Germinal center (tissue), 1 donor: ENCODE data around the gene LAMA2.
"Not testable (repeated sequence)": the region's sequence is repeated elsewhere in the genome, so short reads cannot be mapped to it uniquely, and the experiment has no call there.

Experiments
- DNase-seq: peaks from one replicate; pipeline ENCODE4 v3.0.0; 2012; ENCODE audit warnings: mixed read lengths, low spot score

Gene LAMA2

DNA sequence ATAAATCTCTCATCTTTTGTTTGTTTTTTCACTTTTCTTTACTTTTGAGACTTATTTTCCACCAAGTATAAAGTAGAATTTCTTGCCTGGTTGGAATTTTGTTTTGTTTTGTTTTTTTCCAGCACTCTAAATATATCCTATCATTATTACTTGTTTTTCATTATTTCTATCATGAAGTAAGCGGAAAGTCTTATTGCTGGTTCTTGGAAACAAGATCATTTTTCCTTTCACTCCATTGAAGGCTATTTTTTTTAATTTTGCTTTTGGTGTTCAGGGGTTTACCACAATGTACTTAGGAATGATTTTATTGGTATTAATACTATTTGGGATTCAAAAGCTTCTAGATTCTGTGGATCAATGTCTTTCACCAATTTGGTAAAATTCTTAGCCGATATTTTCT, 190.1 kb downstream of the LAMA2 start:
- no peak for DNase-seq

DNA sequence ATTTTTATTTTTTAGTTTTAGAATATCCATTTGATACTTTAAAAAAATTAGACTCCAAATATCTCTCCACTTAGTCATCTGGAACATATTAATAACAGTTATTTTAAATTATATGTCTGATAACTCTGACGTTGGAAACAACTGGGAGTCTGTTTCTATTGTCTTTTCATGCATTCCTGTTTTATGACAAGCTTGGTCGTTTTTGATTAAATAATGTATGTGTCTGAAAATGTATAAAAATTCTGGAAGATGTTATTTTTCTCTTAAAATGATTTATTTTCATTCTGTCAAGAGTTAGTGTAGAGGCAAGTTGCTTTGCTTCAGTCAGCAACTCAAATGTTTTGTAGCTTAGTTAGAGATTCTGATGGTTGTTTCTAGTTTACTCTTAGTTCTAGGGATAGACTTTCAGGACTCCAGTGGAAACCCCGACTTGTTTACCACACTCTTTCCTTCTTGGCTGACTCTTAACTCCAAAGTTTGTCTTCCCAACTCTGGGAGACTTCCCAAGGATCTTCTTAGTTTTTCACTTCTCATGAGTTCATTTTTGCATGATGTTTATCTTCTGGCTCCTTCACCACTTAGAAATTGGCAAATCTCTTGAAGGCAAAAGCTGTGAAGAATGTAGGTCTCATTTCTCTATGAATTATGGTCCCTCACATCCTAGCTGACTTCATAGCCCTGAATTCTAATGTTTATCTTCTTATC, 190.9 kb downstream of the LAMA2 start:
- DNase-seq: no peak

DNA sequence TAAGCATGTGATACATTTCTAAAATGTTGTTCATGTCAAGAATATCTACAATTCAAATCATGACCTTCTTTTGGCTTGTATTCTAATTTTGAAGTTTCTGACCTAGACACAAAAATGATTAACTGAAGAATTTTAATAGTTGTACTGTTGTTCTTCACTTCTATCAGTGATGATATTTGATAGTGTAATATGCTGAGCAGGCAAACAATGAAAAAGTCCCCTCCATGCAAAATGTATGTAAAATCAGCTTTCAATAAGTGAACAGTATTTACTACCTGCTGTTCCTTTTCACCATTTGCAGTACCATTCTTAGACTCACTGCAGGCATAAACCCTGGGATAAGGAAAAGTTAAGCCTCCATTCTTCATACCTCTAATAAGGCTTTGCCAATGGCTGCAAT, 201.5 kb downstream of the LAMA2 start:
- no peak for DNase-seq

DNA sequence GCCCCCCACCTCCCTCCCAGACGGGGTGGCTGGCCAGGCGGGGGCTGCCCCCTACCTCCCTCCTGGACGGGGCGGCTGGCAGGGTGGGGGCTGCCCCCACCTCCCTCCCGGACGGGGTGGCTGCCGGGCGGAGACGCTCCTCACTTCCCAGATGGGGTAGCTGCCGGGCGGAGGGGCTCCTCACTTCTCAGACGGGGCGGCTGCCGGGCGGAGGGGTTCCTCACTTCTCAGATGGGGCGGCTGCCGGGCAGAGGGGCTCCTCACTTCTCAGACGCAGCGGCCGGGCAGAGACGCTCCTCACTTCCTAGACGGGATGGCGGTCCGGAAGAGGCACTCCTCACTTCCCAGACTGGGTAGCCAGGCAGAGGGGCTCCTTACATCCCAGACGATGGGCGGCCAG, 205.5 kb downstream of the LAMA2 start:
- DNase-seq: not testable (repeated sequence)

DNA sequence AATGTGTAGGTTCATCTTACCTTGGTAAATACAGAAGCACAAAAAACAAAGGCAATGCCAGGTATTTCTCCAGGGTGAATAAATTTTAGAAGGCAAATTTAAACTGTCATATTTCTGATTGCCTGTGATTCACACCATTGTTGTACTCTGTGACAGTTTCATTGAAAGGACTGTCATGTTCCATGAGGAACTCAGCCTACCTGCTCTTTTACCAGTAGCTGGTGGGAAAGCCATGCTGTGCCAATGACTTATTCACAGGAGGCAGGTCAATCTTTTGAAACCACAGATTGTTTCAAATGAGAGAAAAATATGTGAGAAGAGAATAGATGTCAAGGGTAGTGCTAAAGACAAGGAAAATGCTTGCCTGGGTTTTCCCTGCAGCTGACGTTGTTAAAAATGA, 206.4 kb downstream of the LAMA2 start:
- no peak for DNase-seq

DNA sequence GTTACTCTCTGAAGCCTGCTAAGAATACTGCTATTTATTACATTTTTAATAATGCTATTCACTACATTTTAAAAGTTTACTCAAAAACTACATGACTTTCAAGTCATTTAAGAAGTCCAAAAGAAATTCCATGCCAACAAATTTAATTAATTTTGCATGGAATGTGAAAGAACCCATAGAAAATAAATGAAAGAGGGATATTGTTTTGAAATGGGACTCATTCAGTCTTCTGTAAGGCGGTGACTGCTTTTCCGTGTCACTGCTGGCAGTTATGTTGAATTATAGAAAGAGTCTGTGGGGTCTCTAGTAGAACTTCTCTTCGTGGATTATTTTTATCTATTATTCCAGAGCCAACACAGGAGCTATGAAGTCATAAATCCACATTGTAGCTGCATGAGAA, 211.2 kb downstream of the LAMA2 start:
- no peak for DNase-seq

DNA sequence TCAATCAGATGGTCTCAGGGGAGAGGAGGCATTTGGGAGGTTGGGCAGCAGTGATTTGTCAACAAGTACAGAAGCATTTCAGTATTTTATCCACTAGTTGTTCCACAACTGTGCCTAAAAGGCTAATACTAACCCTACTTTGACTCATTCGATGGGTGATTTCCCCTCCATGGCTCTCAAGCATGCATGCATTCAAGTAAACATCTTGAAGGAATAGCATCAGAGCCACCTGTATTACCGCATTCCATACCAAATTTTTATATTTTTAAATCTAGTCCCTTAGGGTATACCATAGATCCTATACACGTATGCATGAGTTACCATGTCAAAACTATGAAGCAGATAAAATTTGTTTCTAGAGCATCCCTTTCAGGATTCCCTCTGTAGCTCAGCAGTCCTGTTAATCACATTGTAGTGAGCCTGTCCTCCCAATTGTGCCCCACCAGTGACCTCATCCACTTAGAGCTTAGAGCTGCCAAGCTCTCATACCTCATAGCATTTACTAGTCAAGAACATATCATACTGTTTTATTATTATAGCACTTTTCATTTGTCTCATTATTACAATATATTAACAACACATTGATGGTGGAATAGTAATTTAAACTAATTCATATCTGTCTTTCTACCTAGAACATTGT, 213.8 kb downstream of the LAMA2 start:
- no peak for DNase-seq

DNA sequence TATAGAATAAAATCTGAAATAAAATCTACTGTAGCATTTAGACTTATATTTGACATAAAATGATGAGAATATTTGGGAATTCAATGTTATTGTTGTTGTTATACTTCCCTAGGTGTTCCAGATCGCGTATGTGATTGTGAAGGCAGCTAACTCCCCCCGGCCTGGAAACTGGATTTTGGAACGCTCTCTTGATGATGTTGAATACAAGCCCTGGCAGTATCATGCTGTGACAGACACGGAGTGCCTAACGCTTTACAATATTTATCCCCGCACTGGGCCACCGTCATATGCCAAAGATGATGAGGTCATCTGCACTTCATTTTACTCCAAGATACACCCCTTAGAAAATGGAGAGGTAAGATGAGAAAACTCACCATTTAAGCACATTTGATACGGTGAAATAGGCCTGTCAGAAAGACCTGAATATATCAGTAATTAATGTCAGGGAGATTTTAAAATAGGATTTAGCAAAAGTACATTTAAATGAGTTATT, 215.2 kb downstream of the LAMA2 start:
- no peak for DNase-seq

DNA sequence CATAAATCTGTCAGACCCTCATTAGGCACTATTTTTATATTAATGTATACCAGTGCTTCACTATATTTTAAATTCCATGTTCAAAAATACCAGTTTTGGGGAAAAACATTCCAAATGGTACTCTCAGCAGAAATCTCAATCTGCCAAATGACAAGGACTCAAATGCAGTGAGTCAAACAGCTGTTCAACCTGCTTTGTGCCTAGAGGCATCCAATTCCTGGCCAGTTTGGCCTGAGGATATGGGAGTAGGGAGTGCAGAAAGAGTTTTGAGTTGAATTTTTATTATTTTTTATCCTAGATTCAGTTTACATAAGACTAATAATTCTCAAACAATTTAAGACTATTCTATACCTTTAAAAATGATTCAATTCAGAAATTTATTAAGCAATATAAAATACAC, 216.8 kb downstream of the LAMA2 start:
- no peak for DNase-seq

DNA sequence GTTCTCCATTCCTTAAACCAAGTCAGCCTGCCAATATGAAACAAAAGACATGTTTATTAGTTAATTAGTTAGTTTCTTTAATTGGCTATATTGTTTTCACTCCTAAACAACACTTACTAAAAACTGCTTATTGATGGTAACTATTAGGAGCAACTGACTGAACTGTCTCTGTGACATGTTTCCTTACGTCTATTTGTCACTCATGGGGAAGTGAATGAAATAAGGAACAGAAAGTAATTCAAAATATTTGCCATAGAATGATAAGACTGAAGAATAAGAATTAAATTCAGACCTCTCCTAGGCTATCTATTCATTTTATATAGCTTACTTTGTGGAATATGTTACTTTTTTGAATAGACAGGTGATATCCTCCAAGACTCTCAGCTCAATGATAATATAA, 217.2 kb downstream of the LAMA2 start:
- no peak for DNase-seq

DNA sequence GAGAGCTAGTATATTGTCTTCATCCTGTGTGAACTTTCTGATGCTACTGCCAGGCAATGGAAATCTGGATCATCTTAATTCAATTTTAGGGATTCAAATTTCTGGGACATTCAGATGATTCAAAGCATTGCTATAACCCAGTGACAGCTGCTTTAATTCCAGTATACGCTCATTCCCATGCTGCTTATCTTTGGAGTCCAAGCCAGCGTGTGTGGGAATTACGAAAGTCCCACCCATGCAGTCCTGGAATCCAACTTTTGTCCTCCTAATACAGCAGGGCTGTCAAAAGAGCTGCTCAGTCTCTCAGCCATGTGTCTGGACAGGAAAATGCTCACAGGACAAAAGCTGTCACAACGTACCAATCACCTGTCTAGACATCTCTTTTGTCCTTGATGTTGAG, 219.8 kb downstream of the LAMA2 start:
- DNase-seq: no peak

DNA sequence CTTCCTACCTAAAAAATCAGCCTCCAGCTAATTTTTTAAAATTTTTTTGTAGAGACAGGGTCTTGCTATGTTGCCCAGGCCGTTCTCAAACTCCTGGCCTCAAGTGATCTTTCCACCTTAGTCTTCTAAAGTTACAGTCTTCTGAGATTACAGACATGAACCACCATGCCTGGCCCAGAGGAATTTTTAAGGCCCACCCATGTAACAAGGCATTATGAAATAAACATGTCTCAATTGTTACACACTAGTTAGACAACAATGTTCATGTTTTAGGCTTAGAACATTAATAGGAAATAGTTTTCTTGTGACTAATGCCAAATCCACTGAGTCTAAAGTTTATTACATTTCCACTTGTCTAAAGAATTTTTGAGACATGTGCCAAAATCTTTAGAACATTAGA, 221.2 kb downstream of the LAMA2 start:
- DNase-seq: no peak

DNA sequence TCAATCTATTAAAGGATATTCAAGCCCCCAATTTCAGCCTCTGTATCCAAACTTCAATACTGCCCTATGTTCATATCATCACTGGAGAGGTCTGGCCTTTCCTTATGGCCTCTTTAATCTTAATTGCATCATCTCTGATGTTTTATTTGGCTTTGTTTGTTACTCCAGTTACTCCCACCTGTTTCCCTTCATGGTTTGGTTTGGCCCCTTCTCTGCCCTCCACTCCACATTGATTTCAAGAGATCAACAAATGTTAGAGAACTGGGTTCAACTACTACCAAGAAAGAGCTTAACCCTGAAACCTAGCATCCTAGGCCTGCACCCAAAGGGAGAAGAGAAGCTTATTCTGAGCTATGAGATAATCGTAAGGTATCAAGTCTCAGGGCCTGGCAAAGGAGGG, 221.6 kb downstream of the LAMA2 start:
- no peak for DNase-seq

DNA sequence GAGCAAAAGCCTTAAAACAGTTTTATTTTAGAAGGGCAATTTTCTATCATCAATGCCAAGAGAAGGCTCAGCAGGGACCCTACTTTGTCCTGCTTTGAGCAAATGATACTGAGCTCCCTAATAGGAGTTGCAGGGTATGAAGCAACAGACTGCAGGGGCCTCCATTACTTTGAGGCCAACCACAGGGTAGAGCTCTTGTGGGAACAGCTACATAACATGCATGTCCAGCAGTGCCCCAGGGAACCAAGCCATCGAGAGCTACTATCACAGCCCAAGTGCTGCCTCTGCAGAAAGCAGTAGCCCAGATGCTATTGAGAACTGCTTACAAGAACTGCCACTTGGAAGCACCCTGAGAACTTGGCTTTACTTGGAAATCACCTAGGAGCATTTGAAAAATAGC, 222.1 kb downstream of the LAMA2 start:
- DNase-seq: no peak

DNA sequence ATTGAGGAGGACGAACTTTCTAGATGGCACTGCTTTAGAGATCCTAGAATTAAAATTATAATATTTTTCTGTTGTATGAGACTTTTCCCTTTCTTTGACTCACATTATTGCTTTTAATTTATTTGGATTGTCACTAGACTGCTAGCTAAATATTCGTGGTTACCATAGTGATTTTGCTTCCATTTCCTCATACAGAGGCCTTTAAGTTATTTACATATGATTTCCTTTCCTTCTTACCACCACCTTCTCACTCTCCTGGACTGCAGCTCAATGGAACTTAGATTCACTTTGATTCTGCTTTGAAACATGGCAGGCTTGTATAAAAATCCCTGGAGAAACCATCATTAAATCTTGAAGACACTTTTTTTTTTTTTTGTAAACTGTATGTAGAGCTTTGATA, 222.9 kb downstream of the LAMA2 start:
- peak; percentile 3 for DNase-seq

DNA sequence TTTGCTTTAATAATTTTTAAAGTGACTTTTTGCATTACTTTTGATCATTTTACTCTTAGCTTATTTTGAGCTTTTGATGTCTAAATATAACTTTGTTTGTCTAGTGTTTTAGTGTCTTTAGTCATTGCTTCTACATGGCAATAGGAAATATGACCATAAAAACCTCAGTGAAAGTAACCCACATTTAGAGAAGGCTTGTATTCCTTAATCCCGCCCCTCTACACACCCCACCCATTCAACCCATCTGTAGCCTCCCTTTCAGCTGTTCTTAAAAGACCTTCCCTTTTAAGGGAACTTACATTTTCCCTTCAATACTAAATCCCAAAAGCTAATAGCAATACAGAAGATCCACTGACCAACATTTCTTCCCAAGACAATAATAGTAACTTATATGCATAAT, 225.4 kb downstream of the LAMA2 start:
- DNase-seq: no peak

DNA sequence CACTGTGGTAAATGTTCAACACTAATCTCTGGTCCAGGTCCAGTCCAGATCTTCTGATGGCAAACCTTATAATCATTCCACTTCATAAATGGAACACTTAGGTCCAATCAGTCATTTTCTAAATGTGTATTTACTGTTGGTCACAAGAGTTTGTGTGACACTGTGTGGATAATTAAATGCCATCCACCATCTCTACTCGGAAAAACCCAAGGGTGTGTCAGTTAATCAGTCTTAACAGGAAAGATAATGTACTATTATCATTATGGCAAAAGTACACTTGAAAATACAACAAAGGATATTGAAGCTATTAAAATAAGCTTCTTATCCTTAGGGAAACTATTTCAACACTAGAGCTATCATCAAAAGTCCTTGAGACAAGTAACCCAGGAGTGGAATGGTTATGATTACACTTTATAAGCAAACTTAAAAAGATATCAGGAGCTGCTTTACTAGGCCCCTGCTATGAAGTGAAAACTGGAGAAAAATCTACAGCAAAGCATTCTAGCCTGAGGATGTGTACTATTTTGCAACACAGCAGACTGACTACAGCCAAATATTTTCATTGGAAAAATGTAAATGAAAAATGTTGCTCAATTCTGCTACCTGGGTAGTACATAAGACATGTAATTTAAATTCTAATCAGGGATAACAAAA, 227.9 kb downstream of the LAMA2 start:
- no peak for DNase-seq

DNA sequence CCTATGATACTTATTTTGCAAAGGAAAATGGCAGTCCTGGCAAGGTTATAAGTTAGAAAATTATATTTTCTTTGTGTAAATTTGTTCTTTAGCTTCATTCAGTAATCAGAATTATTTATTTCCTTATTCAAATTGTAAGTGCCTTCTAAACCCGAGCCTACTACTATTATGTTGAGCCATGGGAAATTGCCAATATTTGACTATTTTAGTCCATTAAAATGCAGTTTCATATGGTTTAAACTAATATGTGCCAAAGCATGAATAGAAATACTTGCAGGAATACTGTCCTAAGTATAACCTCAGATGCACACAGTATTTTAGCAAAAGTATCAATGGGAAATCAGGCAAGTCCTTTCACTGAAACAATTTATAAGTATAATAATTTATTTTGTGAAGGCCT, 228.4 kb downstream of the LAMA2 start:
- DNase-seq: no peak

DNA sequence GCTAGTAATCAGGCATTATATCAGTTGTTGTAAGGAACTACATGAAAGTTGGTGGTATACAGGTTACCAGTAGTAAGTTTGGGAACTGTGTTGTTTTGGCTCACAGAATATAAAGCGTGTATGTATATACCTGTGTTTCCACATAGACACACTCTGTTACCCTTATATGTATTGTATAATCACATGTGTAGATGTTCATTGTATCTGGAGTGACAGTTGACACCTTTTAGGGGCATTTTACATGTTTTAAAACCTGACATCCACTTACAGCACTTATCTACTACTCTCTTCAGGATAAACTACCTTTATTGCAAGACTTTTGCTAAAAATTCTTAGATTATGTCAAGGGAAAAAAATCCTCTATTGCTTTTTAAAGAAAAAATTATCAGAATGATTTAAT, 228.9 kb downstream of the LAMA2 start:
- DNase-seq: no peak

DNA sequence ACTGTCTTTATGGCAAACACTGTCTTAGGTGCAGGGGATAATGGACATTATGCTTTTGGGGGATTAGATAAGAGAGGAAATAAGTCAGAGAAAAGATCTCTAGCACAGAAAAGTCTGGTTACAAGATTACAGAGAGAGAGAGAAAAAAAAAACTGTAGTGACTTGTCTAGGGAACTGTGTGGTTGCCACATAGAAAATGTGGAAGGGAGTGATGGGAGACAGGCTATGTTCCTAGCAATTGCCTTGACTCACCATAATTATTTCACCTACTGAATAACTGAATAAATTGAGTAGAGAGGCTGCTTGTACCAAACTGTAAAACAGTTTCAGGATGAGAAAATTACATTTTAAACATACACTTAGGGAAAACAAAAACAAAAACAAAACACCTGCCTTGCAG, 229.7 kb downstream of the LAMA2 start:
- DNase-seq: no peak

DNA sequence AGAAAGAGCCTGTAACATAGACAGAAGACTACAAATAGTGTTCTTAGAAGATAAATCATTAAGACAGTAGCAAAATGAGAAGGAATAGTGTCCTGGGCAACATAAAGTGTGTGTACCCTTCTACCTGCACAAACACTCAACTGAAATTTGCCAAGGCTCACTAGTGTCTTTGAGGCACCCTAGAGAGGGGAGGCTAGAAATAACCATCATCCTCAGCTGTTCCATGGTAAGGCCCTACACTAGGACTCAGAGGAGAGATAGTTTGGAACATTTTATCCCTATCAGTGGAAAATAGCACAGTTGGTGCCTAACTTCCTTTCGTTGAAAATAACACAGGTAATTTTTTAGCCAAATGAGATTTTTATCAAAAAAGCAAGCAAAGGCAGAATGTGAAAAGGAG, 230.7 kb downstream of the LAMA2 start:
- DNase-seq: no peak

DNA sequence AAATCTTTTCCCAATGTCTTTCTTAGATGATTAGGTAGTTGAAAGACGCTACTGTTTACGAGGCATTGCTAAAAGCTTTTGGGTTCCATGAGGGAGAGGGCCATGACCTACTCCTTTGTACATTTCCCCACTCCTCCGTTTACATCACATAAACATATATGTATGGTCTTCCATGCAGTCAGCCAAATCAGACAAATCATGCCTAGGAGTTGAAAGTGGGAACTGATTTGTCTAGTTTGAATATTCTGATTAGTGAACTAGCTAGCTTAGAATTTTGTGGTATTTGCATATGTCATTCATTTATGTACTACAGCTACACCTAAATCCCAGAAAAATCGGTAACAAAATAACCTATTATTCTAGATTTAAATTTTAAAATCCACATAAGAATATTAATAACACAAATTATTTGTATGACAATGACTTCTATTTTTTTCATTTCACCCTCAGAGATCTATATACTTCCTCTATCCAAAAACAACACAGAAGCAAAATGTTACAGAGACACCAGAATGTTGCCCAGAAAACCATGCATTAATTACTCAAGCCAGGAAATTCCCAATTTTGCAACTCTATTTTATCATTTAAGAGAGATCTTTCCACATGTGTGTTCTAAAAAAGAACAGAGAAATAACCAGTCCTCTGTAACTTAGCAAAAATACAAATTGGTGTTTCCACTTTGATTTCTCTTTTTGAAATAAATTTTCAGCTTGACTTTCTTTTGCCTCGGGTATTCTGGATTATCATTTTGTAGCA, 231.9 kb downstream of the LAMA2 start:
- DNase-seq: no peak

DNA sequence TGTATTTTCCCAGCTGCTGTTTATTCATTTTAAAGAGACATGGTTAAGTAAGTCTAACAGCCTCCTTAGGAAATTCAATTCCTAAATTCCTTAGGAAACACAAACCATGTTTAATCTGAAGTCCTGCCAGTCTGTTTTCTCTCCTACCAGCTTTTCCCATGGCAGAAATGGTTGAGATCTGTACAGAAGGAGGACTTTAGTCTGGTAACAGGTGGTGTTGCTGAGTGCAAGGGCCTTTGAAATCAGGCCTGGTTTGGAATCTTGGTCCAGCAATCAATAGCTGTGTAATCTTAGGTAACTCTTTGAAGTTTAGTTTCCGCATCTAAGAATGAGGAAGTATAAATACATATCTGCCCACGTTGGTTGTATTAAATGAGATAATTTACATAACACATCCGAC, 232.5 kb downstream of the LAMA2 start:
- DNase-seq: no peak
